ENCODE measurements around the gene HEPN1.

Gene HEPN1

GRCh38 chr11:124902616-124903015 is 16.4 kb upstream of the HEPN1 start:
- no peak for DNase-seq

GRCh38 chr11:124915541-124916369 is 3.3 kb upstream of the HEPN1 start:
- DNase-seq: peak; percentile 15

- DNase-seq: no peak
Observed at GRCh38 chr11:124916370-124916710, 2.7 kb upstream of the HEPN1 start.

- DNase-seq: no peak
Observed at GRCh38 chr11:124917115-124917637, 1.9 kb upstream of the HEPN1 start.

GRCh38 chr11:124919898-124920297 is 848 bp downstream of the HEPN1 start:
- no peak for DNase-seq

- no peak for DNase-seq
Observed at GRCh38 chr11:124920356-124920755, 1.3 kb downstream of the HEPN1 start.

- peak; percentile 85 for DNase-seq
Observed at GRCh38 chr11:124920870-124921609, 2.0 kb downstream of the HEPN1 start.

GRCh38 chr11:124922831-124923230 is 3.8 kb downstream of the HEPN1 start:
- no peak for DNase-seq

GRCh38 chr11:124923296-124923695 is 4.2 kb downstream of the HEPN1 start:
- DNase-seq: peak; percentile 12

- DNase-seq: no peak
Observed at GRCh38 chr11:124928942-124929665, 10.1 kb downstream of the HEPN1 start.

- no peak for DNase-seq
Observed at GRCh38 chr11:124930799-124931198, 11.7 kb downstream of the HEPN1 start.

GRCh38 chr11:124934862-124935547 is 16.0 kb downstream of the HEPN1 start:
- no peak for DNase-seq

- no peak for DNase-seq
Observed at GRCh38 chr11:124935548-124936514, 16.8 kb downstream of the HEPN1 start, which contains the start of gene HEPACAM. Gene HEPACAM, minus strand, starts transcription at chr11:124936047. Its CDS starts 41 bp downstream, at chr11:124936006.

GRCh38 chr11:124937336-124937935 is 18.4 kb downstream of the HEPN1 start:
- DNase-seq: no peak

- DNase-seq: no peak
Observed at GRCh38 chr11:124938206-124938765, 19.2 kb downstream of the HEPN1 start.

GRCh38 chr11:124938970-124939369 is 19.9 kb downstream of the HEPN1 start:
- DNase-seq: no peak

- DNase-seq: no peak
Observed at GRCh38 chr11:124941703-124942102, 22.7 kb downstream of the HEPN1 start.

GRCh38 chr11:124942466-124943253 is 23.6 kb downstream of the HEPN1 start:
- DNase-seq: no peak

- DNase-seq: no peak
Observed at GRCh38 chr11:124943254-124943616, 24.2 kb downstream of the HEPN1 start.

GRCh38 chr11:124943741-124944140 is 24.7 kb downstream of the HEPN1 start:
- no peak for DNase-seq

All from CD4-positive, alpha-beta T cell treated with Interleukin-10 for 1 hour (primary cell).